ENCODE results near the gene GALNT2.

DNA sequence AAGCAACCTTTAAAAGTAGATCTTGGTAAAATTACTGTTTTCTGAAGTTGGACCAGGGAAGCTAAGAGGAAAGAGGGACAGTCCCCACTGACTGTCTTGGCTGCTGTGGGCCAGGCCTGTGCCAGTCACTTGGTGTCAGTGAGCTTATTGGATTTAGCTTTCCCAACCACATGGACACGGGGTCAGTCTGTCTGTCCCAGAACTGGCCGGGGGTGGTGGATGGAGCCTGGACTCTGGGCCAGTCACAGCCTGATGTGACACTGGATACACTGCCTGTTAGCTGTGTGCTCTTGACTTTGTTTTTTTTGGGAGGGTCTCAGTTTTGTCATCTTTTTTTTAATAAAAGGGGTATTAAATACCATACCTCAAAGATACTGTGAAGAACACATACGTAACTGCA, 96.7 kb downstream of the GALNT2 start:
- TF ChIP-seq, protein P1, sequence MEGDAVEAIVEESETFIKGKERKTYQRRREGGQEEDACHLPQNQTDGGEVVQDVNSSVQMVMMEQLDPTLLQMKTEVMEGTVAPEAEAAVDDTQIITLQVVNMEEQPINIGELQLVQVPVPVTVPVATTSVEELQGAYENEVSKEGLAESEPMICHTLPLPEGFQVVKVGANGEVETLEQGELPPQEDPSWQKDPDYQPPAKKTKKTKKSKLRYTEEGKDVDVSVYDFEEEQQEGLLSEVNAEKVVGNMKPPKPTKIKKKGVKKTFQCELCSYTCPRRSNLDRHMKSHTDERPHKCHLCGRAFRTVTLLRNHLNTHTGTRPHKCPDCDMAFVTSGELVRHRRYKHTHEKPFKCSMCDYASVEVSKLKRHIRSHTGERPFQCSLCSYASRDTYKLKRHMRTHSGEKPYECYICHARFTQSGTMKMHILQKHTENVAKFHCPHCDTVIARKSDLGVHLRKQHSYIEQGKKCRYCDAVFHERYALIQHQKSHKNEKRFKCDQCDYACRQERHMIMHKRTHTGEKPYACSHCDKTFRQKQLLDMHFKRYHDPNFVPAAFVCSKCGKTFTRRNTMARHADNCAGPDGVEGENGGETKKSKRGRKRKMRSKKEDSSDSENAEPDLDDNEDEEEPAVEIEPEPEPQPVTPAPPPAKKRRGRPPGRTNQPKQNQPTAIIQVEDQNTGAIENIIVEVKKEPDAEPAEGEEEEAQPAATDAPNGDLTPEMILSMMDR (IDR thresholded peaks at IDR 0.05): no peak
- no peak for TF ChIP-seq POLR2AphosphoS5 (IDR thresholded peaks at IDR 0.05; ENCODE audit: low read depth, low read length)
- TF ChIP-seq, protein P2, sequence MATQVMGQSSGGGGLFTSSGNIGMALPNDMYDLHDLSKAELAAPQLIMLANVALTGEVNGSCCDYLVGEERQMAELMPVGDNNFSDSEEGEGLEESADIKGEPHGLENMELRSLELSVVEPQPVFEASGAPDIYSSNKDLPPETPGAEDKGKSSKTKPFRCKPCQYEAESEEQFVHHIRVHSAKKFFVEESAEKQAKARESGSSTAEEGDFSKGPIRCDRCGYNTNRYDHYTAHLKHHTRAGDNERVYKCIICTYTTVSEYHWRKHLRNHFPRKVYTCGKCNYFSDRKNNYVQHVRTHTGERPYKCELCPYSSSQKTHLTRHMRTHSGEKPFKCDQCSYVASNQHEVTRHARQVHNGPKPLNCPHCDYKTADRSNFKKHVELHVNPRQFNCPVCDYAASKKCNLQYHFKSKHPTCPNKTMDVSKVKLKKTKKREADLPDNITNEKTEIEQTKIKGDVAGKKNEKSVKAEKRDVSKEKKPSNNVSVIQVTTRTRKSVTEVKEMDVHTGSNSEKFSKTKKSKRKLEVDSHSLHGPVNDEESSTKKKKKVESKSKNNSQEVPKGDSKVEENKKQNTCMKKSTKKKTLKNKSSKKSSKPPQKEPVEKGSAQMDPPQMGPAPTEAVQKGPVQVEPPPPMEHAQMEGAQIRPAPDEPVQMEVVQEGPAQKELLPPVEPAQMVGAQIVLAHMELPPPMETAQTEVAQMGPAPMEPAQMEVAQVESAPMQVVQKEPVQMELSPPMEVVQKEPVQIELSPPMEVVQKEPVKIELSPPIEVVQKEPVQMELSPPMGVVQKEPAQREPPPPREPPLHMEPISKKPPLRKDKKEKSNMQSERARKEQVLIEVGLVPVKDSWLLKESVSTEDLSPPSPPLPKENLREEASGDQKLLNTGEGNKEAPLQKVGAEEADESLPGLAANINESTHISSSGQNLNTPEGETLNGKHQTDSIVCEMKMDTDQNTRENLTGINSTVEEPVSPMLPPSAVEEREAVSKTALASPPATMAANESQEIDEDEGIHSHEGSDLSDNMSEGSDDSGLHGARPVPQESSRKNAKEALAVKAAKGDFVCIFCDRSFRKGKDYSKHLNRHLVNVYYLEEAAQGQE (IDR thresholded peaks at IDR 0.05; ENCODE audit: insufficient read depth in 1 of 2, low read depth in 2 of 2, low read length in 1 of 2): no peak
